ENCODE measurements around the gene LTB4R2. TPM values are rescaled to one million over a fixed set of nuclear protein-coding genes. Genes with fewer than 3 reads are reported as not detected.

The LTB4R2 gene
- total and polyA plus RNA-seq, 3 experiments from 2014 or later = 2.6 to 8.7 (median 8.3) TPM

GRCh38 chr14:24339284-24340151, 29.6 kb downstream of the LTB4R2 start, which contains the start of gene RIPK3:
RIPK3 (minus strand) TSS chr14:24339991; CDS start chr14:24339826, 165 bp downstream.
- peaks cover 5 to 33% (median 5%) of the 10 kb centered on the region in 3 donors for H3K36me3 Mint-ChIP-seq
- peak within 1 kb of the TSS; percentile 60 for H3K27ac ChIP-seq (ENCODE audit: low read depth, low read length)
- peak within 1 kb of the TSS; percentile 55 to 96 (median 93) for H3K27ac Mint-ChIP-seq
- H3K4me1 Mint-ChIP-seq = peaks cover 29 to 50% (median 43%) of the 10 kb centered on the region in 3 donors
- peaks cover 10% of the 10 kb centered on the region for H3K36me3 ChIP-seq (ENCODE audit: insufficient read depth, low read length)
- H3K4me1 ChIP-seq (ENCODE audit: insufficient read depth, low read length) = peaks cover 31% of the 10 kb centered on the region
- H3K9me3 Mint-ChIP-seq = no peaks in the 10 kb centered on the region
- peak within 1 kb of the TSS; percentile 92 for H3K4me3 ChIP-seq (ENCODE audit: low read length)
- peak; percentile 50 to 75 (median 57) for DNase-seq
- H3K27me3 ChIP-seq (ENCODE audit: insufficient read depth, low read length, poor library complexity, severe bottlenecking) = peaks cover 10% of the 10 kb centered on the region
- ChIA-PET POLR2A (interaction anchor here (0.6 to 3.3 kb wide), 4 partner anchors 91 to 102 kb away, joined by 3 to 21 read pairs (median 4); partner anchors contain the start of genes CBLN3 and KHNYN), CTCF (interaction anchor here (0.9 to 14.0 kb wide), 8 partner anchors 11 to 97 kb away, joined by 3 to 486 read pairs (median 3); partner anchors contain the start of genes CBLN3, CIDEB, KHNYN and LTB4R)
- peaks cover 15 to 19% of the 10 kb centered on the region in 2 donors for H3K27me3 Mint-ChIP-seq
- no peaks in the 10 kb centered on the region for H3K9me3 ChIP-seq (ENCODE audit: low read length)
- H3K4me3 Mint-ChIP-seq = peak within 1 kb of the TSS; percentile 95 to 97 (median 97)

- POLR2A ChIA-PET = interaction anchor here (1.1 to 3.3 kb wide), 3 partner anchors 90 to 97 kb away, joined by 3 to 21 read pairs (median 3); partner anchors contain the start of genes CBLN3 and KHNYN
- Mint-ChIP-seq H3K36me3 (peaks cover 5 to 33% (median 5%) of the 10 kb centered on the region in 3 donors), H3K4me1 (peaks cover 24 to 40% (median 37%) of the 10 kb centered on the region in 3 donors), H3K27ac (no peak overlapping the region), H3K4me3 (peak overlapping the region in 4 of 7 donors; percentile 1 to 97 (median 95)), H3K9me3 (no peaks in the 10 kb centered on the region), H3K27me3 (peaks cover 15 to 23% of the 10 kb centered on the region in 2 donors)
- no peak for DNase-seq
- Histone ChIP-seq H3K36me3 (ENCODE audit: insufficient read depth, low read length) (peaks cover 10% of the 10 kb centered on the region), H3K9me3 (ENCODE audit: low read length) (no peaks in the 10 kb centered on the region), H3K27ac (ENCODE audit: low read depth, low read length) (no peak overlapping the region), H3K27me3 (ENCODE audit: insufficient read depth, low read length, poor library complexity, severe bottlenecking) (no peaks in the 10 kb centered on the region), H3K4me3 (ENCODE audit: low read length) (no peak overlapping the region), H3K4me1 (ENCODE audit: insufficient read depth, low read length) (peaks cover 23% of the 10 kb centered on the region)
- CTCF ChIA-PET = interaction anchor here (0.9 to 14.0 kb wide), 4 partner anchors 12 to 98 kb away, joined by 3 to 486 read pairs (median 12); partner anchors contain the start of genes CBLN3, CIDEB, KHNYN and SDR39U1
Measured at GRCh38 chr14:24340606-24341005, 30.7 kb downstream of the LTB4R2 start.

- DNase-seq = no peak
- Mint-ChIP-seq H3K27ac (no peak overlapping the region), H3K4me3 (no peak overlapping the region), H3K36me3 (peaks cover 0 to 12% (median 0%) of the 10 kb centered on the region in 3 donors), H3K27me3 (peaks cover 12 to 32% of the 10 kb centered on the region in 2 donors), H3K9me3 (no peaks in the 10 kb centered on the region), H3K4me1 (peaks cover 17 to 25% (median 20%) of the 10 kb centered on the region in 3 donors)
- H3K27me3 ChIP-seq (ENCODE audit: insufficient read depth, low read length, poor library complexity, severe bottlenecking) = no peaks in the 10 kb centered on the region
- H3K27ac ChIP-seq (ENCODE audit: low read depth, low read length) = no peak overlapping the region
- H3K4me1 ChIP-seq (ENCODE audit: insufficient read depth, low read length) = peaks cover 23% of the 10 kb centered on the region
- no peaks in the 10 kb centered on the region for H3K9me3 ChIP-seq (ENCODE audit: low read length)
- H3K4me3 ChIP-seq (ENCODE audit: low read length) = no peak overlapping the region
- POLR2A ChIA-PET = no interaction called here
- no peaks in the 10 kb centered on the region for H3K36me3 ChIP-seq (ENCODE audit: insufficient read depth, low read length)
- CTCF ChIA-PET = interaction anchor here (1.2 kb wide), 2 partner anchors 9 kb away, joined by 3 to 8 read pairs; no protein-coding TSS in a partner anchor
Measured at GRCh38 chr14:24342889-24343288, 32.9 kb downstream of the LTB4R2 start.

- ChIA-PET POLR2A (interaction anchor here (0.6 kb wide), 1 partner anchor 24 kb away, joined by 7 read pairs; the partner anchor contains the start of gene NFATC4), CTCF (interaction anchor here (1.1 to 4.4 kb wide), 3 partner anchors 10 to 93 kb away, joined by 3 to 37 read pairs (median 3); partner anchors contain the start of gene ADCY4)
- H3K36me3 Mint-ChIP-seq = peaks cover 0 to 4% (median 0%) of the 10 kb centered on the region in 3 donors
- H3K4me3 ChIP-seq (ENCODE audit: low read length) = no peak overlapping the region
- peaks cover 12 to 32% of the 10 kb centered on the region in 2 donors for H3K27me3 Mint-ChIP-seq
- H3K27ac ChIP-seq (ENCODE audit: low read depth, low read length) = no peak overlapping the region
- DNase-seq = no peak
- no peaks in the 10 kb centered on the region for H3K36me3 ChIP-seq (ENCODE audit: insufficient read depth, low read length)
- no peak overlapping the region for H3K4me3 Mint-ChIP-seq
- no peaks in the 10 kb centered on the region for H3K9me3 Mint-ChIP-seq
- no peaks in the 10 kb centered on the region for H3K9me3 ChIP-seq (ENCODE audit: low read length)
- H3K4me1 ChIP-seq (ENCODE audit: insufficient read depth, low read length) = peaks cover 12% of the 10 kb centered on the region
- no peaks in the 10 kb centered on the region for H3K27me3 ChIP-seq (ENCODE audit: insufficient read depth, low read length, poor library complexity, severe bottlenecking)
- peaks cover 8 to 14% (median 11%) of the 10 kb centered on the region in 3 donors for H3K4me1 Mint-ChIP-seq
- H3K27ac Mint-ChIP-seq = no peak overlapping the region
Measured at GRCh38 chr14:24343795-24344660, 34.1 kb downstream of the LTB4R2 start.

- Mint-ChIP-seq H3K4me3 (no peak overlapping the region), H3K27ac (peak overlapping the region in 1 of 8 donors; percentile 16), H3K4me1 (no peaks in the 10 kb centered on the region), H3K27me3 (peaks cover 33 to 56% of the 10 kb centered on the region in 2 donors), H3K36me3 (no peaks in the 10 kb centered on the region), H3K9me3 (no peaks in the 10 kb centered on the region)
- POLR2A ChIA-PET = no interaction called here
- H3K27ac ChIP-seq (ENCODE audit: low read depth, low read length) = no peak overlapping the region
- CTCF ChIA-PET = interaction anchor here (4.4 kb wide), 1 partner anchor 14 kb away, joined by 37 read pairs; the partner anchor contains the start of gene ADCY4
- no peak for DNase-seq
- H3K4me1 ChIP-seq (ENCODE audit: insufficient read depth, low read length) = no peaks in the 10 kb centered on the region
- H3K36me3 ChIP-seq (ENCODE audit: insufficient read depth, low read length) = no peaks in the 10 kb centered on the region
- no peaks in the 10 kb centered on the region for H3K27me3 ChIP-seq (ENCODE audit: insufficient read depth, low read length, poor library complexity, severe bottlenecking)
- H3K9me3 ChIP-seq (ENCODE audit: low read length) = no peaks in the 10 kb centered on the region
- H3K4me3 ChIP-seq (ENCODE audit: low read length) = no peak overlapping the region
Measured at GRCh38 chr14:24347134-24347533, 37.2 kb downstream of the LTB4R2 start.

GRCh38 chr14:24348186-24348585, 38.2 kb downstream of the LTB4R2 start:
- no peaks in the 10 kb centered on the region for H3K36me3 ChIP-seq (ENCODE audit: insufficient read depth, low read length)
- no peaks in the 10 kb centered on the region for H3K4me1 ChIP-seq (ENCODE audit: insufficient read depth, low read length)
- Mint-ChIP-seq H3K4me3 (no peak overlapping the region), H3K27ac (no peak overlapping the region), H3K4me1 (no peaks in the 10 kb centered on the region), H3K27me3 (peaks cover 36 to 60% of the 10 kb centered on the region in 2 donors), H3K36me3 (no peaks in the 10 kb centered on the region), H3K9me3 (no peaks in the 10 kb centered on the region)
- peaks cover 3% of the 10 kb centered on the region for H3K27me3 ChIP-seq (ENCODE audit: insufficient read depth, low read length, poor library complexity, severe bottlenecking)
- POLR2A ChIA-PET = no interaction called here
- no peak overlapping the region for H3K27ac ChIP-seq (ENCODE audit: low read depth, low read length)
- CTCF ChIA-PET = interaction anchor here (0.8 to 4.4 kb wide), 2 partner anchors 15 to 19 kb away, joined by 3 to 37 read pairs; partner anchors contain the start of gene ADCY4
- no peak overlapping the region for H3K4me3 ChIP-seq (ENCODE audit: low read length)
- DNase-seq = no peak
- H3K9me3 ChIP-seq (ENCODE audit: low read length) = no peaks in the 10 kb centered on the region

GRCh38 chr14:24349742-24350141, 39.8 kb downstream of the LTB4R2 start:
- peaks cover 3% of the 10 kb centered on the region for H3K27me3 ChIP-seq (ENCODE audit: insufficient read depth, low read length, poor library complexity, severe bottlenecking)
- no peaks in the 10 kb centered on the region for H3K36me3 ChIP-seq (ENCODE audit: insufficient read depth, low read length)
- H3K4me3 ChIP-seq (ENCODE audit: low read length) = no peak overlapping the region
- H3K4me1 ChIP-seq (ENCODE audit: insufficient read depth, low read length) = no peaks in the 10 kb centered on the region
- no peaks in the 10 kb centered on the region for H3K9me3 ChIP-seq (ENCODE audit: low read length)
- Mint-ChIP-seq H3K4me1 (no peaks in the 10 kb centered on the region), H3K36me3 (no peaks in the 10 kb centered on the region), H3K27me3 (peaks cover 36 to 67% of the 10 kb centered on the region in 2 donors), H3K27ac (peak overlapping the region in 1 of 8 donors; percentile 19), H3K4me3 (no peak overlapping the region), H3K9me3 (no peaks in the 10 kb centered on the region)
- no peak overlapping the region for H3K27ac ChIP-seq (ENCODE audit: low read depth, low read length)
- DNase-seq = no peak
- CTCF ChIA-PET = no interaction called here
- POLR2A ChIA-PET = no interaction called here
